Dermis blood vessel endothelial cell (primary cell): ENCODE results near the gene PSMC1. TPM values are rescaled to one million over a fixed set of nuclear protein-coding genes. Genes with fewer than 3 reads are reported as not detected.

ENCODE experiments used
- DNase-seq: peaks from one replicate; pipeline ENCODE4 v3.0.0; 2010
- total RNA-seq: library from RNA; depleted of rRNA; stranded (reverse); fragments of >200 nt; gene quantifications from 2 replicates; pipeline ENCODE4 v1.2.3, GENCODE V29; 2014

The PSMC1 gene
- total RNA-seq, 1 donor from 2014 or later: 179 TPM

GRCh38 chr14:90276646-90277367, 20.5 kb downstream of the PSMC1 start:
- DNase-seq: no peak

DNA sequence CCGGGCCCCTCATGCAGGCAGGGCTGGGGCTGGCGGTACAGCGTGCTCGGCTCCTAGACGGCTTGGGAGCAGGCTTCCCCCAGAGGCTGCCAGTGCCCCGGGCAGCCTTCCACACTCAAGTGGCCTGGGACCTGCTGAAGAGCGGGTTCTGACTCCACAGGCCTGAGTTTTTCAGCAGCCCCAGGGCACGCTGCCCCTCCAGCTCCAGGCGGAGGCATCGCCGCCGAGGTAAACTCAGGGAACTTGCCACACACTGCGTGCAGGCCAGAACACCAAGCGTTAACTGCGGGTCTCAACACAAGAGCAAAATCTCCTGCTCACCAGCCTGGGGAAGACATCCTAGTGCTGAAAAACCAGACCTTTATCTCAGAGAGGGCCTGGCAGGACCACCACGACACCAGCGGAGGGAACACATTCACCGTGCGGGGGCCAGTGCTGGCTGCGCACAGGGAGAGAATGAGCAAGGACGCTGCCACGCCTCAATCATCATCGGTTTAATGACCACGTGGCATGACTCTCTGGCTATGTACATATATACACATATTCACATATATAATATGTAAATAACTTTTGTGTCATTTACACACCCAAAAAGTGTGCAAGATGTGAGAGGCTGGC, 21.3 kb downstream of the PSMC1 start:
- DNase-seq: no peak

DNA sequence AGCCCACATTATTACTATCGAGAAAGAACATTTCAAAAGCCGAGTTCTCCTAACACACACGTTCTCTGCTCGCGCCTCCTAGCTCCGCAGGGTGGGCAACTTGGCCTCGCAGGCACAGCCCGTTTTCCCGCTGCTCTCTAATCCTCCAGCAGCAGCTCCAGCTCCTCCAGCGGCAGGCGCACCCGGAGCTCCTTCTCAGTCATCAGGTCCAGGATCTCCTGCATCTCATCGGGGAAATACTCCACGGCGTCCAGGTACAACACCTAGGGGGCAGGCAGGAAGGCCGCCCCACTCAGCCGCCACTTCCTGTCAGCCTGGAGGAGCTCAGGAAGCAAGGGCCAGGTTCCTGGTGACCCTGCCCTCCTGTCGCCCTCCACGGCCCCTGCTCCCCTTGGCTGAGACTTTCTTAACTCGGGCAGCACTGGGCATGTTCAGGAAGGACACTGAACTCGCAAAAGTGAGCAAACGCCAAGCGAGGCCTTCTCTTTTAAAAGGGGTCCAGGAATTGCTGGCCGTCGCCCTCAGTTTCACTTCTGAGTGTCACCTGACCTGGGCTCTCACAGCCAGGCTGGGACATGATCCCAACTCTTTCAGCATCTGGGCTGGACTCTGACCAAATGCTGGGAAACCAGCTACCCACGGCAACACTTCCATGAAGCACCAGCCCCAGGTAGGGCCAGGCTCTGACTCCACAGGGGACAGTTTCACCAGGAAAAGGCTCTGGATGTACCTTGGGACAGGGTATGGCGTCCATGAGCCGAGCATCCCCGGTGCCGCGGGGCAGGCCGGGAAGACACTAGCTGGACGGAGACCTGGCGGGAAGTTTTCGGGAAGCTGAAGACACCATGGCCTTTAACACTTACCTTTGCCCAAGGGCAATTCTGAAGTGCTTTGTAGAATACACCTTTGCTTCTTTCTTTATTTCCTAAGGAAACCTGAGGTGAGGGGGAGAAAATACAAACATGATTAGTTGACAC, 22.1 kb downstream of the PSMC1 start:
- DNase-seq: no peak

- DNase-seq: no peak
These were observed 23.7 kb downstream of the PSMC1 start for GRCh38 chr14:90280096-90280495.

- peak; percentile 65 for DNase-seq
These were observed 24.9 kb downstream of the PSMC1 start for GRCh38 chr14:90281261-90281660.

DNA sequence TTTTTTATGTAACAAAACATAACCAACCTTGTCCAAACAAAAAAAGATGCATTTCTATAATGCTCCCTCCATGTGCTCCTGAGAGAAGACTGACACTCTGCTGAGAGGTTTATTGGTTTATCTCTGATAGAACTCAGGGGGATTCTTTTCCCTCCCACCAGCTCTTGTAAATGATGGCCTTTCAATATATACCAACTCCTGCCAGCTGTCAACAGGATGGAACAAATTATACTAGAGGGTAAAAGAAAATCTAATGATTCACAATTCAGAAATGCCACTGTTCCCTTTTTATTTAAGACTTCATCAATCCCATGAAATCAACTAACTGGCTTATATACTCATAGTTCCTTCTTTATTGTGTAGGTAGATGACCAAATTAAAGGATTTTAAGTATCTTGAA, 25.4 kb downstream of the PSMC1 start:
- no peak for DNase-seq

DNA sequence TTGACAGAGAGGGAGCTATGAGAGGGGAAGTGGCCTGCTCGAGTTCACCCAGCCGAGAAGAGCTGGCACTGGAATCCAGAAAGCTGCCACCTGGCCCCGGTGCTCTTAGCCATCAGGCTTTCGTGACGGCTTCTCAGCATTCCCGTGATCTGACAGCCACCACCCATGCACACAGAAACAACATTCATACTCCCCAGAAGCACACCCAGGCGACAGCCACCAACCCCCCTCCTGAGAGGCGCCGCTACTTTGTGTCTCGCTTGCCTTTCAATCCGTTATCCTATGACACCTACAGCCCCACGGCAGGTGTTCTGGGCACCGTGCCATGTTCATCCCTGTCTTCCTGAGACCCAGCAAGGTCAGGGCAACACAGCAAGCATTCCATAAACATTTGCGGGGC, 31.4 kb downstream of the PSMC1 start:
- no peak for DNase-seq

- DNase-seq: peak; percentile 72
These were observed 32.5 kb downstream of the PSMC1 start for GRCh38 chr14:90288651-90289355.

DNA sequence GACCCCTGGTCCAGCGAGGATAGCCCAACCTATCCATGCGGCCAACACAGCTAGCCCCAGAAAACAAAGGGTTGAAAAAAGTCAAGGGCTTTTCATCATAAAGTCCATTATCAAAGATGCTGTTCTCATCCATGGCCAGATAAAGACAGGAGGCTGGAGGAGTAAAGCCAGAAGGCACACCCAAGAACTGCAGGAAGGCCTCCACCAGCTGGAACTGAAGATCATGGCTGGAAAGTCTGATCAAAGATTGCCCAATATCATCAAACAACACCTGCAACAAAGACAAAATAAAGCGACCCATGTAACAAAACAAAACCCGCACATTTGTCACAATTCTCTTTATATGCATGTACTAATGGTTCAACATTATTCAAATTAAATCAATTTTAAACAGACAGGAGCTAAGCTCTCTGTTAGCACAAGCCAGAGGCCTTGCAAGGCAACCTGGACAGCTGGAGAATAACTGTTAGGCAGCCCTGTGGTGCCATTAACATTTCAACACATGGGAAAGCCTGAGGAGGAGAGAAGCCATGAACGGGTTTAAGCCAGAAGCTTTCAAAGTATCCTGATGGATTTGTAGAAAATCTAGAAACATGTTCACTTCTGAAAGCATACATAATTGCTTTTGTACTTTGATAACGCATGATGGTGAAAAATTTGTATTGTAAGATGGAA, 34.1 kb downstream of the PSMC1 start:
- DNase-seq: no peak

- DNase-seq: no peak
These were observed 35.3 kb downstream of the PSMC1 start for GRCh38 chr14:90291699-90292098.

- no peak for DNase-seq
These were observed 37.7 kb downstream of the PSMC1 start for GRCh38 chr14:90293766-90294730.

DNA sequence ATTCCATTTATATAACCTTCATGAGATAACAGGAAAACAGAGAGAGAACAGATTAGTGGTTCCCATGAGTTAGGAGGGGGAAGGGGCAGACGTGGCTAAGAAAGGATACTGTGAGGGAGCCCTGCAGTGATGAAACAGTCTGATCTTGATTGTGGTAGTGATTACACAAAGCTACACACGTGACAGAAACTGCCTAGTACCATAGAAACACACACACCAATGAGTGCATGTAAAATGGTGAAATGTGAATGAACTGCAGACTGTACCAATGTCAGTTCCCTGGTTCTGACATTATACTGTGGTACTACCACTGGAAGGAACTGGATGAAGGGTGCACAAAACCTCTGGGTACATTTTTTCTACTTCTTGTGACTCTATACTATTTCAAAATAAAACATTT, 38.5 kb downstream of the PSMC1 start:
- no peak for DNase-seq

GRCh38 chr14:90295870-90296516, 39.6 kb downstream of the PSMC1 start:
- no peak for DNase-seq

GRCh38 chr14:90296641-90297040, 40.3 kb downstream of the PSMC1 start:
- no peak for DNase-seq

GRCh38 chr14:90297876-90298629, 41.7 kb downstream of the PSMC1 start:
- no peak for DNase-seq

GRCh38 chr14:90299408-90299807, 43.1 kb downstream of the PSMC1 start:
- DNase-seq: no peak

- DNase-seq: no peak
These were observed 44.3 kb downstream of the PSMC1 start for GRCh38 chr14:90300611-90301047.

DNA sequence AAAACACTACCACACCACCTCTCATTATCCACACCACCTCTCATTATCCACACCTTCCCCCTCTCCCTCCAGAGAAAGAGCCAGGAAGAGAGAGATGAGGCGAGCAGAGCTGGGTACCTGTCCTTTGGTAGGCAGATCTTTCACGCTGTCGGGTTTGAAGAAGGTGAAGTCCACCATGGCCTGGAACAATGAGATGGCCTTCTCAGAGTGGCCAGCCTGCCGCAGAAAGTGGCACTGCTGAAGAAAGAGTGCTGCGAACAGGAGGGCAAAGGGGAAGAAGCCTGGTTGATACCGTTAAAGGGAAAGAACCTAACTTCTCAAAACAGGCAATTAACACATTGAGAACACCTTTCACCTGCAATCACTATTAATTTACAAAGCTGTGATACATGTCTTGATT, 44.8 kb downstream of the PSMC1 start:
- DNase-seq: no peak

DNA sequence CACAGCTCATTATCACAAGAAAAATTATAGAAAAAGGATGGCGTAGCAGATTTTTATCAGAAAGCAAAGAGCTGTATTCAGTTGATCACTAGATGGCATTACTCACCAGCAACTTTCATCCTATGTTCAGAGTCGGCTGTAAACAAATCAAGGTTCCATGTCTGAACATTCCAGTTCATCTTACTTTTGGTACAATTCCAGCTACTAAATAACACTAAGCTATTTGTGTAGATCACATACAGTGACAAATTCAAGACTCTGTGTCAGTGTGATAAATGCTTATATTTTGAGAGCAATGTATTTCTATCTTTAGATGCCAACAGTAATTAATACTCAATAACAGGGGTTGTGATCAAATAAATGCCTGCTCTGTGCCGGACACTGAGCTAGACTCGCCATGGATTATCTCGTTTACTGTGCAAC, 45.3 kb downstream of the PSMC1 start:
- DNase-seq: peak; percentile 82
